GM19351 (cell line): ENCODE measurements around the gene MLLT6.
A peak's percentile ranks its signal among the peaks of the same experiment; 100 is the strongest.

Experiments used
- ATAC-seq: cut with Tn5 transposase; IDR thresholded peaks from one replicate; pipeline ENCODE4 v1.9.1; 2021; ENCODE audit warnings: mild to moderate bottlenecking, moderate library complexity; ENCODE audit not compliant: unreplicated experiment

MLLT6 gene

GRCh38 chr17:38741461-38741860, 36.4 kb downstream of the MLLT6 start:
- no peak for ATAC-seq

GRCh38 chr17:38741921-38742410, 36.9 kb downstream of the MLLT6 start:
- ATAC-seq, result no peak

DNA sequence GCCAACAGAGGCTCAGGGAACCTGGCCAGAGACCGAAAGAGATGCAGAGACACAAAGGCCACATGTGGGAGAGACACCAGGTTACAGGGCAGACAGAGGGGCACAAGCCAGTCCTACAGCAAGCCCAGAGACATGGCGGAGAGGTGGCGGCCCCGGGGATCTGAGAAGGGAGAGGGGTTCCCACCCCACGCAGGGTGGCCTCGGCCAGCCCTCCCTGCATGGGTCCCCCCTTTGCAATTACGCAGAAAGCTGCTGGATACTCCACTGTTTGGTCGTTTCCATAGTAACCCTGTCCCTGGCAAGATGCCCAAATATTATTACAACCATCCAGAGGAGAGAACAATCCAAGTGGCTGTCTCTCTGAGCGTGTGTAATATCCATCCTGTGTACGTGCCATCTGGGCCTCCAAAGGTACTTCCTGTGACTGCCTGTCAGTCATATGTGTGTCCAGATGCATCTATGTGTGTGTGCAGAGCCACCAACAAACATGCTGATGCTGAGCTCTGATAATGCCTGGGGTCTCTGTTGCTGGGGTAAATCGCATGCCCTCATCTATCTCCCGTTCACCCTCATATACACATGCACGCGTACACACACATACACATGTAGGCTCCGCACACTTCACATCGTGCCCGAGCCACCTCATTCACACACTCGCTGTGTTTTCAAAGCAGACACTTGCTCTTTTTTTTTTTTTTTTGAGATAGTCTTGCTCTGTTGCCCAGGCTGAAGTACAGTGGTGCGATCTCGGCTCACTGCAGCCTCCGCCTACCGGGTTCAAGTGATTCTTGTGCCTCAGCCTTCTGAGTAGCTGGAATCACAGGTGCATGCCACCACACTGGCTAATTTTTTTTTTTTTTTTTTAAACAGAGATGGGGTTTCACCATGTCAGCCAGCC, 37.6 kb downstream of the MLLT6 start:
- no peak for ATAC-seq

GRCh38 chr17:38743556-38744171, 38.6 kb downstream of the MLLT6 start:
- ATAC-seq, result no peak

DNA sequence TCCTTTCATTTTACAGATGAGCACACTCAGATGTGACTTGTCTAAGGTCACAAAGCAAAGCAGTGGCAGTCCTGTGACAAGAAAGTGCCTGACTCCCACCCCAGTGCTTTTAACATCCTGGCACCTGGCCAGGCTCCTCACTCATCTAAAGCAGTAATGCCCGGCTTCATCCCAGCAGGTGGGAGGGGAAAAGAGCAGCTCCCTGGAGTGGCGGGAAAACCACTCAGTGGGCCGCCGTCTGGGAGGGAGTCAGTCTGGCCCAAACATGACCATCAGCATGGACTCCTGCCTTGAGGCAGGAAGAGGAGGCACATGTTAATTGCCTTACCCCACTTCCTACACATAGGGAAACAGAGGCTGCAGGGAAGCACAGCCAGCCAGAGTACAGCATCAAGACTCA, 40.5 kb downstream of the MLLT6 start:
- no peak for ATAC-seq

DNA sequence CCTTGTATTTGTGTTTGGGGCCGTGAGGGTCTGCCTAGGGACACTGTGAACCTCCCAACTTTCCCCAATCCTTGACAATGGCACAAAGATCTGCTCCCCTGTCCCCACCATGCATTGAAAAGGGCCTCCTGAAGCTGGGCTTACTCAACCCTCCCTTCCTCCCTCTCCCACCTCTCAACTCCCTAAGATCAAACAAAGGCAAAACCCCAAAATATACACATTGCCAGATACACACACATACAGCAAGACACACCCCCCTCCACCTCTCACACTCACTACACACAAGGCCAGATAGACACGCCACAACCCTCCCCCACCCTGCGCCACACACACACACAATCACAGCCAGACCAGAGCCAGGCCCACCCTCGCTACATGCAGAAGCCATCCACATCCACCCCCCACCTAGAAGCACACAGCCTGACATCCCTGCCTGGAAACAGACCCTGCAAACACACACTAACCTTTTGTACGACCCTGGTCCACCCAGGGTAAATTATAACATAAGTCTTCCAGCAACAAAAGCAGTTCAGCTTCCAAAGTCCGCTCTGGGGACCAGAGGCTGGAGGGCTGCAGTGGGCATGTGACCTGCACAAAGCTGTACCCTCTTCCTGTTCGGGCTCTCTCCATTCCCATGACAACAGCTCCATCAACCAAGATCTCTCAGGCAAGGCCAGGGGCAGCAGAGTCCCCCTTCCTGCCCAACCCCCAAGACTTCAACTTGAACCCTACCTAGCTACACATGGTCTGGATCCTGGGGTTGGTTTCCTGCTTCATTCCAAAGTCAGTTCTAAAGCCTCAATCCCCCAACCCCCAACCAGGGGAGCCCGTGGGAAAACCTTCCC, 41.2 kb downstream of the MLLT6 start:
- ATAC-seq, result no peak

- no peak for ATAC-seq
These were observed 41.9 kb downstream of the MLLT6 start for GRCh38 chr17:38746849-38747462.

GRCh38 chr17:38747463-38748148, 42.5 kb downstream of the MLLT6 start:
- no peak for ATAC-seq

GRCh38 chr17:38748149-38748891, 43.2 kb downstream of the MLLT6 start, which contains the start of gene PCGF2:
Gene PCGF2, minus strand, starts transcription at chr17:38748336. Its CDS starts 7,934 bp downstream, at chr17:38740402.
- ATAC-seq, result no peak

DNA sequence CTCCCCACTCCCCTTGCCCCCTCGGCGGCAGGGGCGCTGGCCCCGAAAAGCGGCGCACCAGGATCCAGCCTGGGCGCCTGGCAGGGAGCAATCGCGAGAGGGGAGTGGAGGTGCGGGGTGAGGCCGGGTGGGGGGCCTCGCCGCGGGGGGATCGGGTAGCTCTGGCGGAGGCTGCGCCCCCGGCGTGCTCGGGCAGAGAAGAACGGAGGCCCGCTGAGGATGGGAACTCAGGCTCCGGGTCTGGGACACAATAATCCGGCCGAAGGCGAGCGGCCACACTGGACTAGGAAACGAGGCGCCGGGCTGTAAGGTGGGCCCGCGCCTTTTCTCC, 43.8 kb downstream of the MLLT6 start:
- ATAC-seq, result no peak

DNA sequence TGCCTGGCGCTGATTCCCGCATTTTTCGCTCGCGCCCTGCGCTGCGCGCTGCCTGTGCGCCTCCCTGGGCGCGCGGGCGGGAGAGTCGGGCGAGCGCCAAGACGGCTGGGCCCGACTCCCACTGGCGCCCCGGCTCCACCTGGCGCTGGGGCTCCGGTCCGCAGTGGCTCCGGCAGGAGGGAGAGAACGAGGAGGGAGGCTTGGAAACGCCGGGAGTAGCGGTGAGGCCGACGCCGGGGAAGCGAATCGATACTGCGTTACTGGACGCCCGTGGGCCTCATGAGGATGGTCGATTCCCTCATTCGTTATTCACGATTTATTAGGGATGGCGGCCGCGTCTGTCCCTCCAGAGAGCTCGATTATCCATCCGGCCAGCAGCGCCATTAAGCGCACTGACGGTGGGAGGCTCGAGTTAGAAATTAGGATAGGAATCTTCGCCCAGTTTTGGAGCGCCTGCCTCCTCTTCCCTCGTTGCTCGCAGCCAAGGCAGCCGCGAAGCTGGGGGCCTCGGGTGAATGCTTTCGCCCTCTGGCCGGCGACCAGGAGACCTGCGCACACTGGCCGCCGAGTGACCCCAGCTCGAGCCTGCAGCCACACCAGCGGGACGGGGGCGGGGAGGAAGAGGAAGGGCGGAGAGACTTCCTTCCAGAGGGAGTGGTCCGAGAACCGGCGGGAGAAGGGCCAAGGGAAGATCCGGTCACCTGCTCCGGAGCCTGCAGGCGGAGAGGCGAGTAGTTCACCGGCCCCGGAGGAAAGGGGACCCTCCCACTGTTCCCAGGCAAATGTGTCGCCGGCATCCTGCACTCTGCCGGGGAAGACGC, 44.4 kb downstream of the MLLT6 start:
- ATAC-seq, result no peak

DNA sequence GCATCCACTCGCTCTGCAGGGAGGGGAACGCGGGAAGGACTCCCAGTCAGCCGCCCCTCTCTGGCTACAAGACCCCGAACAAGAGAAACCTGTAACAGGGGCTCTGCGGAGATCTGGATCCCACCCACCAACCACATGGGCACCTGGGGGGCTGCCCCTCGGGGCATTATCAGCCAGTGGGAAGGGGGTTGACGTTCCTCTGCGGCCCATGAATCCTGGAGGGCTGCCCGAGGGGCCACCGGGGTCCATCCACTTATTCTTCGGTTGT, 44.9 kb downstream of the MLLT6 start:
- no peak for ATAC-seq

DNA sequence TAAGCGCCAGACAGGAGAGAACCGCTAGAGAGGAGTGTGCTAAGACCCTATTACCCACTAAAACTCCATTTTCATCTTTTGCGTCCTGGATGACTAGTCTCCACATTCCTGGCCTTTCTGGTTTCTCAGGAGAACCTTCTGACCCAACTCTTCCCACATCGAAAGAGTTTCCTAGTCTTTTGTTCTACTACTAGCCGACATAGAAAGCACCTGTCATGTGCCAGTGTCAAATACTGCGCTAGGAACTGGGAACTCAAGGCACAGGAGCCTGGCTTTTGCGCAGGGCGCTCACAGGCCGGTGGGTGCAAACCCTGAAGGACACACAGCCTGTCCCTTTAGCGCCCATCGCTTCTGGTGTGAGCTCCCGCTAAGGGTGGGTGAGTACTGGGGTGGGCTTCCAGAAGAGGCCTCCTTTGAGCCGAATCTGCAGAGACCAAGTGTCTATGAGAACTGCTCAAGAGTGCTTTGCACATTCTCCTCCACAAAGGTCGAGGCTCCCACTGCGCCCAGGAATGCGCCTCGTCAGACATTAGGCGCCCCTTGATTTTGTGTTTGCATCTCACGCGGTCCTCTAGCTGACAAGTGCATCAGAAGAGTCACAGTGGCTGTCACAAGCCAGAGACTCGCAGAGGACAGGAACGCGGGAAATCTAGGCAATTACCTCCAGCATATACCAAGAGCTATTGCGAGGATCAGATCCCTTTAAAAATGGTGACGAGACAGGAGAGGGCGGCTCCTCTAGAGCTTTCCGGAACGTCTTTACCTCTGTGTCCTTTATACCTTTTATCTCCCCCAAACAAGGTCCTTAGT, 45.4 kb downstream of the MLLT6 start:
- ATAC-seq, result no peak

DNA sequence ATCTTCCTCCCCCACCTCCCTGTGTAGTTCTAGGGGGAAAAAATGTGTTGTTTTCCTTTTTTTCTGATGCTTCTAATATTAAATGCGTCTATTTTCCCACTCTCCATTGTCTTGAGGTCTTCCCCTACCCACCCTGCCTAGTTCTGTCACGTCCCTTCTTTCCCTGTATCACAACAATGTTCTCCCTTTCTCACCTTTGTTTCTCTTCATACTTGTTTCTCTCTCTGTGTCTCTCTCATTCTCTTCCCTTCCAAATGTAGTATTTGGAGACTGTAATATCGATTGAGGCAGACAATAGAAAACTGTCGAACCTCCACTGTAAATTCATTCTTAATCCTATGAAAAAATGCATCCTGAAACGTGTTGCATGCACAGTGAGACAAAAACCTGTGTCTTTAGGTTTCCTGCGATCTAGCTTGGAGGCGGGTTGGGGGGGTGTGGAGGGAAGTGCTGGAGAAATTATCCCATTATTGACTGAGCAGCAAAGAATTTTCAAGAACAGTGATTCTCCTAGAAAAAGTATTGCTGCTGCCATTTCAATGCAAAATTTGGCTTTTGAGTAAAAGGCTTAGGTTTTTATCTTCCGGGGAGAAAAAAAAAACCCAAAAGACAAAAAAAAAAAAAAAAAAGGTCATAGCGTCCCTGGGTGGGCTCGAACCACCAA, 46.2 kb downstream of the MLLT6 start:
- no peak for ATAC-seq

DNA sequence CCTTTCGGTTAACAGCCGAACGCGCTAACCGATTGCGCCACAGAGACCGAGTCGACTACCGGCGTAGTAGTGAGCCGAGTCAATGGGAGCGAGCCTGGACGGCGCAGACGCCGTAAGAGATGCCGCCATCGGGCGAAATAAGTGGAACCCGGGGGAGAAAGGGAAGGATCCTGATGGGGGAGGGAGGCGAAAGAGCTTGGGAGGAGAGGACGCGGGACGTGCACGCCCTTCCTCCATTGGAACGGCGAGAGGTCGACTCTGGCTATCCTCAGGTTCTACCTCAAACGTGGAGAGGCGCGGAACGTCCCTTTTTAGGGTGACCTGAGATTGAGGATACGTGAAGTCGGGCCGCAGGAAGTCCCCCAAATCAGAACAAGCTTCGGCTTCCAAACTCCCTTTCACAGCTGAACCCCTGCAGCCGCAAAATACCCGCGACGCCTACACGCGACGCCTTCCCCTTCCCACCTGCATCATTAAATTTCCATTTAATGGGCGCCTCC, 46.8 kb downstream of the MLLT6 start:
- peak; percentile 23 for ATAC-seq

DNA sequence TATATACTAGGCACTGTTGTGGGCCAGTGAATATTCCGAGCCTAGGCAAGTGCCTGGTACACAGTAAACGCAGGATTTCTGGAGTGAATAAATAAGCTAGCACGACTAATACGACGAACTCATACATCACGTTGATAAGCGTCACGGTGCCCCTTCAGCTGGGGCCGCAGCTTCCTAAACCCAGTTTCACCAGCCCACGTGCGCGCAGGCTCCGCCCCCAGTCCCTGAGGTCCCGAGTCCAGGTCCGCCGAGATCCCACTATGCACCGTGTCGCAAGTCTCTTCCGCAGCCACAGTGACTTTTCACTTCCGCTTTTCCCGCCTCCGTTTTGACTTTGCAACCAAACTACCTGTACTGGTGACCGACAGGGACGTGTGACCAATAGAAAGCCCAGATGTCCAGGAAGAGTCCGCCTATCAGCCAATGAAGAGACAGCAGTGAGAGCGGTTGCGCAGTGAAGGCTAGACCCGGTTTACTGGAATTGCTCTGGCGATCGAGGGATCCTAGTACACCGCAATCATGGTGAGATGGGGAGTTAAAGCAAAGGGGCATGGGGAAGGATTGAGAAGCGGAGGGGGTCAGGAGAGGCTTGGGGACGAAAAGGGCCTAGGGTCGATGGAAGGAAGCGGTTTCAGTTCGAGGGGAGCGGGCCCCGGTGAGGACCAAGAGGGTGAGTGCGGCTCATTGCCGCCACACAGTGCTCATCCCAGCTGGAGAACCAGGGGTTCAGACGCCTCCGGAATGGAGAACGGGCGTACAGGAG, 47.4 kb downstream of the MLLT6 start, which contains the start of gene PSMB3:
PSMB3 (plus strand) TSS at position 434 of the 763 bp plus-strand sequence; CDS start at position 520, 86 bp downstream.
- ATAC-seq, result peak; percentile 84
